ENCODE data around the gene ADARB2. TPM values are rescaled to one million over a fixed set of nuclear protein-coding genes. Genes with fewer than 3 reads are reported as not detected.
"Not testable (repeated sequence)": the region's sequence is repeated elsewhere in the genome, so short reads cannot be mapped to it uniquely, and the experiment has no call there.

ADARB2 gene
- total RNA-seq, 3 donors from 2014 or later = 0.31 to 4.2 TPM; not detected in 1

DNA sequence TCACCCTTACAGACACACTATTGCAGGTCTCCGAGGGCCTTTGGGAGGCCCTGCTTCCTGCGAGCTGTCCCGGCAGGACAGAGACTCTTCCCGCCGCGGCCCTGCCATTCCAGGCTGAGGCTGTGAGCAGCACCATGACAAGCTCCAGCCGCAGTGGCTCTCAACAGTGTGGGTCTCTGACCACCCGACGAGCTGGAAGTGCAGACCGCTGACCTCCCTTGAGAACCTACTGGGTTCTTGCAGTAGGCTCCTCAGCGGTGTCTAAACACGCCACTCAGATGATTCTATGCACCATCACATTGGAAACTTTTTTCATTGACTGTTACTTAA lies 377.7 kb downstream of the ADARB2 start:
- no peak overlapping the region for H3K4me3 ChIP-seq
- DNase-seq (no peak), ATAC-seq (no peak)
- intact Hi-C loops (cut with DNase I, micrococcal nuclease) = no loop called here
- H3K4me1 ChIP-seq (ENCODE audit: low read depth) = no peaks in the 10 kb centered on the region
- no peaks in the 10 kb centered on the region for H3K36me3 ChIP-seq (ENCODE audit: low read depth)
- H3K9me3 ChIP-seq = no peaks in the 10 kb centered on the region
- TF ChIP-seq, protein P1, sequence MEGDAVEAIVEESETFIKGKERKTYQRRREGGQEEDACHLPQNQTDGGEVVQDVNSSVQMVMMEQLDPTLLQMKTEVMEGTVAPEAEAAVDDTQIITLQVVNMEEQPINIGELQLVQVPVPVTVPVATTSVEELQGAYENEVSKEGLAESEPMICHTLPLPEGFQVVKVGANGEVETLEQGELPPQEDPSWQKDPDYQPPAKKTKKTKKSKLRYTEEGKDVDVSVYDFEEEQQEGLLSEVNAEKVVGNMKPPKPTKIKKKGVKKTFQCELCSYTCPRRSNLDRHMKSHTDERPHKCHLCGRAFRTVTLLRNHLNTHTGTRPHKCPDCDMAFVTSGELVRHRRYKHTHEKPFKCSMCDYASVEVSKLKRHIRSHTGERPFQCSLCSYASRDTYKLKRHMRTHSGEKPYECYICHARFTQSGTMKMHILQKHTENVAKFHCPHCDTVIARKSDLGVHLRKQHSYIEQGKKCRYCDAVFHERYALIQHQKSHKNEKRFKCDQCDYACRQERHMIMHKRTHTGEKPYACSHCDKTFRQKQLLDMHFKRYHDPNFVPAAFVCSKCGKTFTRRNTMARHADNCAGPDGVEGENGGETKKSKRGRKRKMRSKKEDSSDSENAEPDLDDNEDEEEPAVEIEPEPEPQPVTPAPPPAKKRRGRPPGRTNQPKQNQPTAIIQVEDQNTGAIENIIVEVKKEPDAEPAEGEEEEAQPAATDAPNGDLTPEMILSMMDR (IDR thresholded peaks at IDR 0.05) = no peak

DNA sequence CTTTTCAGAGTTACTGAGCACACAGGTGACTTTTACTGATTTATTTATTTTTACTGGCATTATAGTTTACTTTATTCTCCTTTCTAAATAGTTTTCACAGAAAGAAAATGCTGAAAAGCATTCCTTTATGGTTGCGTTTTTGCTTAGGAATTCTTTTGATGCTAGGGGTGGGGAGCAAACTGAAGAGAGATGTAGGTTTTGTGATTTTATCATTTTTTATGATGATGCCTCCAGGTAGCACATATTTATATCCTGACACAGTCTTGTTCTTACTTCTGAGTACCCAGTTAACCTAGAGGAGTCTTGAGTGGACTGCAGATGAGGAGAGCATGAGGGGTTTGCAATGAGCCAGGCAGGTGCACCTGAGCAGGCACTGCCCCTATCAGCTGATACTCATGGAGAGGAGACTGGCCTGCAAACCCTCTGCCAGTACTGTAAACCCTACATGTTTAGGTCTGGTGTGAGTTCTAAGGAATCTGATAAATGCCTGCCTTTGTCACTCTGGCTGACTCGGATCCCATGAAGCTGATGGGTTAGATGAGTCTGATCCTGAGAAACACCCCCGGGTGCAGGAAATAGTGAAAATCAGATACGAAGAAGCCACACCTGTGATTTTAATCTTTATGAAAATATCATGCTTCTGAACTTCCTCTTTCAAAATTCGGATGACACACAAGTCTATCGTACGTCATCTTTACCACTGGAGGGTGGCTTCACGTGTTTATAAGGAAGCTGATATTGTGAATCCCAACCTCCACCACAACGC lies 378.3 kb downstream of the ADARB2 start:
- no peaks in the 10 kb centered on the region for H3K9me3 ChIP-seq
- no peak for DNase-seq
- no peaks in the 10 kb centered on the region for H3K36me3 ChIP-seq (ENCODE audit: low read depth)
- H3K4me3 ChIP-seq = no peak overlapping the region
- intact Hi-C loops (cut with DNase I, micrococcal nuclease) = no loop called here
- no peak for ATAC-seq
- TF ChIP-seq, protein P1 (IDR thresholded peaks at IDR 0.05) = no peak
- no peaks in the 10 kb centered on the region for H3K4me1 ChIP-seq (ENCODE audit: low read depth)

DNA sequence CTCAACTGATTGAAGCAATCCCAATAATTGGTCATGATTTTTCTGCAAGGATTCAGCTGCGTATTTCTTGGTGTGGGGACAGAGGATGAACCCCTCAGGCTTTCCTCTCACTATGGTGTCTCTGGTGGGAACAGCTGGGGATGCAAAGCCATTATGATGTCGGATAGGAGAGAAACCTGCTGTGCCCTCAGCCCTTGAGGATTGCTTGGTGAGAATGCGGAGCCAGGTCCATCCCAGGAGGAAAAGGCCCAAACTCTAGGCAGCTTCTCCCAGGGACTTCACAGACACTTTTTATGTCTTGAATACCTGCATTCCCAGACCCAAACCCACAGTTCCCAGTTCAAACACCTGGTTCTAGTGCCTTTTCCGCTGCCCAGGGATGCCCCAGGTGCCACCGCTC lies 379.2 kb downstream of the ADARB2 start:
- no peaks in the 10 kb centered on the region for H3K4me1 ChIP-seq (ENCODE audit: low read depth)
- no peak overlapping the region for H3K4me3 ChIP-seq
- TF ChIP-seq, protein P1 (IDR thresholded peaks at IDR 0.05) = no peak
- no peaks in the 10 kb centered on the region for H3K36me3 ChIP-seq (ENCODE audit: low read depth)
- no peaks in the 10 kb centered on the region for H3K9me3 ChIP-seq
- DNase-seq (no peak), ATAC-seq (no peak)
- intact Hi-C loops (cut with DNase I, micrococcal nuclease) = no loop called here

DNA sequence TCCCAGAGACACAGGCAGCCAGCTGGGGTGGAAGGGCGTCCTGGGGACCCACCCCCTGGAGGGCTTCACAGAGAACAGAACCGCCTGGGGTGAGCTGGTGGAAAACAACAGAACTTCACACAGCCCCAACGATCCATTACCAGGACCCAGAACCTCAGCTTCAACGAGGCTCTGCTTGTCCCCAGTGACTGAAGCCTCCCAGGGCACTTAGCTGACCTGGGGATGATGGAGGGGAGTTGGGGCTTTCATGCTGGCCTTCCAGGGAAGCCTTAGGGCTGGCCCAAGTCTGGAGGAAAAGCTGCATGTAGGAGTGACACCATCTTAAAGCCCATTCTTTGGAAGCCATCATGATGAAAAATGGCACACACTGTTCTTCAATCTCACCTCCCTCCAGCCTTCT lies 381.0 kb downstream of the ADARB2 start:
- intact Hi-C loops (cut with DNase I, micrococcal nuclease) = no loop called here
- DNase-seq (no peak), ATAC-seq (no peak)
- Histone ChIP-seq H3K36me3 (ENCODE audit: low read depth) (no peaks in the 10 kb centered on the region), H3K4me3 (no peak overlapping the region), H3K4me1 (ENCODE audit: low read depth) (no peaks in the 10 kb centered on the region), H3K9me3 (no peaks in the 10 kb centered on the region)
- TF ChIP-seq, protein P1 (IDR thresholded peaks at IDR 0.05) = no peak

DNA sequence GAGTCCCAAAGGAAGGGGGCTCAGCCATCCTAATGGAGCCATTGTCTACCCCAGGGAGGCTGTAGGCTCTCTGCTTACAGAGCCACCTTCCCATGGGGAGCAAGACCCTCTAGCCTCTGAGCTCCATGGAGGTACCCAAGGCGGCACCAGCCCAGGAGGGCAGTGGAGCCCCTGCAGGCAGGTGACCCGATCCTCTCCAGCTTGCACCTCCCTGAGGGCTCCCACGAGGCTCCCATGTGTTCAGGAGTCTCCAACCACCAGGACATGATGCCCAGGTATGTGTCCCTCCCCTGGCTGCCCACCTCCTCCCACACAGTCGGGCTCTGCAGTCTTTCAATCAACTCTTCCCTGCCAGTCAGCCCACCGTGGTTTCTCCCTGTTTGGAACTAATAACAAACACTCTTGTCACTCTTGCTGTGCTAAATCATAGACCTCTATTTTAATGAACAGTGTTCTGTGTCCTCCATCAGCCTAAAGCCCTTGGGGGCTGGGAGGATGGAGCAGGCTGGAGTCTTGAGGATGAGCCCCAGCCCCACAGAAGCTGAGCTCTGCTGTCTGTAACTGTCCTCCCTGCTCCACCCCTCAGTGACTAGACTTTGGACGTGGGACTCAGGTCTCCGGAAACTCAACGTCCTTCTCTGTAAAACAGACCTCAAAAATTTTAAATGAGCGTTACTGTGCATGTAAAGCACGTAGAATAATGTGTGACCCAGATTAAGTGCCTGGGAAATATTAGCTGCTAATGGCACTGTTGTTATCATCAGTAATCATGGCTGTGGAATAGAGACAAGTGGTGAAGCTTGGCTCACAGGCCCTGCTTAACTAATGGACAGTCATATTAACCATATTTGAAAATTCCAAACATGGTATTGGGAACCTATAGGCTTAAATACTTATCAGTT lies 382.3 kb downstream of the ADARB2 start:
- H3K36me3 ChIP-seq (ENCODE audit: low read depth) = no peaks in the 10 kb centered on the region
- intact Hi-C loops (cut with DNase I, micrococcal nuclease) = no loop called here
- ATAC-seq (no peak), DNase-seq (no peak)
- TF ChIP-seq, protein P1 (IDR thresholded peaks at IDR 0.05) = no peak
- no peak overlapping the region for H3K4me3 ChIP-seq
- H3K9me3 ChIP-seq = no peaks in the 10 kb centered on the region
- no peaks in the 10 kb centered on the region for H3K4me1 ChIP-seq (ENCODE audit: low read depth)

DNA sequence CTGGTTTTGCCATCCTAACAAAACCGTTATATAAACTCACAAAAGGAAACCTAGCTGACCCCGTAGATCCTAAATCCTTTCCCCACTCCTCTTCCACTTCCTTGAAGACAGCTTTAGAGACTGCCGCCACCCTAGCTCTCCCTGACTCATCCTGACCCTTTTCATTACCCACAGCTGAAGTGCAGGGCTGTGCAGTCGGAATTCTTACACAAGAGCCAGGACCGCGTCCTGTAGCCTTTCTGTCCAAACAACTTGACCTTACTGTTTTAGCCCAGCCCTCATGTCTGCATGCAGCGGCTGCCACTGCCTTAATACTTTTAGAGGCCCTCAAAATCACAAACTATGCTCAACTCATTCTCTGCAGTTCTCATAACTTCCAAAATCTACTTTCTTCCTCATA lies 385.0 kb downstream of the ADARB2 start:
- DNase-seq; H3K36me3 ChIP-seq (ENCODE audit: low read depth); H3K4me1 ChIP-seq (ENCODE audit: low read depth); ATAC-seq; H3K9me3 ChIP-seq; H3K4me3 ChIP-seq; intact Hi-C loops (cut with DNase I, micrococcal nuclease): not testable (repeated sequence)
